KMS-11 (cell line): ENCODE measurements around the gene ZNF586.

Experiments
- H2AFZ ChIP-seq: fragments of 200-600 bp; sonication (generic); 2 replicates; pipeline ENCODE4 v1.6.1; 2016; ENCODE audit warnings: antibody characterized with exemption, mixed run types, low read depth
- H3K27ac ChIP-seq: fragments of 200-600 bp; sonication (generic); 2 replicates; pipeline ENCODE4 v1.6.1; 2016; ENCODE audit warnings: mild to moderate bottlenecking, mixed run types
- H3K27me3 ChIP-seq: fragments of 200-600 bp; sonication (generic); 2 replicates; pipeline ENCODE4 v1.6.1; 2017; ENCODE audit warnings: mild to moderate bottlenecking, low read depth, mixed run types, moderate library complexity; ENCODE audit not compliant: insufficient read depth
- H3K36me3 ChIP-seq: fragments of 200-600 bp; sonication (generic); 2 replicates; pipeline ENCODE4 v1.6.1; 2017; ENCODE audit warnings: mild to moderate bottlenecking, mixed run types; ENCODE audit not compliant: insufficient read depth
- H3K4me1 ChIP-seq: fragments of 200-600 bp; sonication (generic); 2 replicates; pipeline ENCODE4 v1.6.1; 2016; ENCODE audit warnings: mild to moderate bottlenecking, low read depth, mixed run types; ENCODE audit not compliant: poor library complexity, severe bottlenecking
- H3K4me2 ChIP-seq: fragments of 200-600 bp; sonication (generic); 2 replicates; pipeline ENCODE4 v1.7.0; 2016; ENCODE audit warnings: mild to moderate bottlenecking, mixed run types
- H3K4me3 ChIP-seq: fragments of 200-600 bp; sonication (generic); IDR thresholded peaks from 2 replicates; pipeline ENCODE4 v1.6.1; 2017; ENCODE audit warnings: low read depth, low read length, mixed read lengths; ENCODE audit not compliant: insufficient read depth
- H3K79me2 ChIP-seq: fragments of 200-600 bp; sonication (generic); 2 replicates; pipeline ENCODE4 v1.6.1; 2016; ENCODE audit warnings: low read depth, mixed run types; ENCODE audit not compliant: insufficient read depth
- H3K9ac ChIP-seq: fragments of 200-600 bp; sonication (generic); 2 replicates; pipeline ENCODE4 v1.6.1; 2016; ENCODE audit warnings: mild to moderate bottlenecking, mixed run types
- H4K20me1 ChIP-seq: fragments of 200-600 bp; sonication (generic); 2 replicates; pipeline ENCODE4 v1.6.1; 2016; ENCODE audit warnings: mild to moderate bottlenecking, mixed run types; ENCODE audit not compliant: insufficient read depth
- TF ChIP-seq, protein P1 (sequence below): fragments of 200-600 bp; sonication (generic); conservative IDR thresholded peaks from 2 replicates; pipeline ENCODE4 v1.6.1; 2017; ENCODE audit warnings: low read depth, mild to moderate bottlenecking, antibody characterized with exemption, low read length, moderate library complexity, mixed read lengths

ZNF586 gene

DNA sequence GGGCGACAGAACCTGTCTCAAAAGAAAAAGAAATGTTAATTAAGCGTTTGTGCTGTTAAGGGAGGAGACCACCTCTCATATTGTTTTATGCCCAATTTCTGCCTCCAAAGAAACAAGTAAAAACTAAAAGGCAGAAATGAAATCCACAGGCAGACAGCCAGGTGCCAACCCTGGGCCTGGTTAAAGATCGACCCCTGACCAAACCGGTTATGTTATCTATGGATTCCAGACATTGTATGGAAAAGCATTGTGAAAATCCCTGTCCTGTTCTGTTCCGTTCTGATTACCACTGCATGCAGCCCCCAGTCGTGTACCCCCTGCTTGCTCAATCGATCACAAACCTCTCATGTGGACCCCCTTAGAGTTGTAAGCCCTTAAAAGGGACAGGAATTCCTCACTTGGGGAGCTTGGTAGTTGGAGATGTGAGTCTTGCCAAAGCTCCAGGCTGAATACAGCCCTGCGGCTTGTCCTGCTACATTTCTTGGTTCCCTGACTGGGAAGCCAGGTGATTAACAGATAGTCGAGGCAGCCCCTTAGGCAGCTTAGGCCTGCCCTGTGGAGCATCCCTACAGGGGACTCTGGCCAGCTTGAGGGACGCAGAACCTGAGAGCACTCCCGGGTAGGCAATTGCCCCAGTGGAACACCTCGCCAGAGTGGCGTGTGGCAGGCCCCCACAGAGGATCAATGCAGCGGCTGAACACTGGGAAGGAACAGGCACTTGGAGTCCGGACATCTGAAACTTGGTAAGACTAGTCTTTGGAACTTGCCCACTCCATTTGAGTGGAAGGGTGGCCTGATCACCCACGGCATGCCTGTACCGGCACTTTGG lies 46.0 kb downstream of the ZNF586 start:
- Histone ChIP-seq H4K20me1 (no peaks in the 10 kb centered on the region), H3K4me2 (peak overlapping the region; percentile 93), H3K36me3 (no peaks in the 10 kb centered on the region; the same call in 1 of the 2 replicates), H3K4me1 (peaks cover 24% of the 10 kb centered on the region), H3K4me3 (no peak overlapping the region), H3K27me3 (no peaks in the 10 kb centered on the region), H3K27ac (no peak overlapping the region), H3K79me2 (peaks cover 24% of the 10 kb centered on the region), H2AFZ (peak overlapping the region; percentile 88), H3K9ac (no peak overlapping the region)
- TF ChIP-seq, protein P1, sequence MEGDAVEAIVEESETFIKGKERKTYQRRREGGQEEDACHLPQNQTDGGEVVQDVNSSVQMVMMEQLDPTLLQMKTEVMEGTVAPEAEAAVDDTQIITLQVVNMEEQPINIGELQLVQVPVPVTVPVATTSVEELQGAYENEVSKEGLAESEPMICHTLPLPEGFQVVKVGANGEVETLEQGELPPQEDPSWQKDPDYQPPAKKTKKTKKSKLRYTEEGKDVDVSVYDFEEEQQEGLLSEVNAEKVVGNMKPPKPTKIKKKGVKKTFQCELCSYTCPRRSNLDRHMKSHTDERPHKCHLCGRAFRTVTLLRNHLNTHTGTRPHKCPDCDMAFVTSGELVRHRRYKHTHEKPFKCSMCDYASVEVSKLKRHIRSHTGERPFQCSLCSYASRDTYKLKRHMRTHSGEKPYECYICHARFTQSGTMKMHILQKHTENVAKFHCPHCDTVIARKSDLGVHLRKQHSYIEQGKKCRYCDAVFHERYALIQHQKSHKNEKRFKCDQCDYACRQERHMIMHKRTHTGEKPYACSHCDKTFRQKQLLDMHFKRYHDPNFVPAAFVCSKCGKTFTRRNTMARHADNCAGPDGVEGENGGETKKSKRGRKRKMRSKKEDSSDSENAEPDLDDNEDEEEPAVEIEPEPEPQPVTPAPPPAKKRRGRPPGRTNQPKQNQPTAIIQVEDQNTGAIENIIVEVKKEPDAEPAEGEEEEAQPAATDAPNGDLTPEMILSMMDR: no peak

DNA sequence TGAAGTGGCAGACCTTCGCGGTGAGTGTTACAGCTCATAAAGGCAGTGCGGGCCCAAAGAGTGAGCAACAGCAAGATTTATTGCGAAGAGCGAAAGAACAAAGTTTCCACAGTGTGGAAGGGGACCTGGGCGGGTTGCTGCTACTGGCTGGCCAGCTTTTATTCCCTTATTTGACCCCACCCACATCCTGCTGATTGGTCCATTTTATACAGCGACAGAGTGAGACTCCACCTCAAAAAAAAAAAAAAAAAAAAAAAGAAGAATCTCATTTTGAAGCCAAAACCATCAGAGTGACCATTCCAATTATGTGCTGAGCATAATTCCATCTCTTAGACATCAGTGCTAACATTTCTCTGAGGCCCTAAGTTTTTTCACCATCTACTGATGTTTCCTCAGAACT lies 47.2 kb downstream of the ZNF586 start:
- peaks cover 35% of the 10 kb centered on the region for H3K79me2 ChIP-seq

DNA sequence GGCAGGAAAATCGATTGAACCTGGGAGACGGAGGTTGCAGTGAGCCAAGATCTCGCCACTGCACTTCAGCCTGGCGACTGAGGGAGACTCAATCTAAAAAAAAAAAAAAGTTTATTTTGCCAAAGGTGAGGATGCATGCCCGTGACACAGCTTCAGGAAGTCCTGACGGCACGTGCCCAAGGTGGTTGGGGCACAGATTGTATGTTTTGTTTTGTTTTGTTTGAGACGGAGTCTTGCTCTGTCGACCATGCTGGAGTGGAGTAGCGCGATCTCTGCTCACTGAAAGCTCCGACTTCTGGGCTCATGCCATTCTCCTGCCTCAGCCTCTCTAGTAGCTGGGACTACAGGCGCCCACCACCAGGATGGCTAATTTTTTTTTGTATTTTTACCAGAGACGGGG lies 48.5 kb downstream of the ZNF586 start:
- Histone ChIP-seq H3K79me2 (peaks cover 48% of the 10 kb centered on the region), H3K4me3 (no peak overlapping the region), H3K27ac (no peak overlapping the region), H2AFZ (no peak overlapping the region), H3K27me3 (no peaks in the 10 kb centered on the region), H4K20me1 (no peaks in the 10 kb centered on the region), H3K36me3 (no peaks in the 10 kb centered on the region), H3K4me1 (peaks cover 17% of the 10 kb centered on the region), H3K4me2 (no peak overlapping the region), H3K9ac (no peak overlapping the region)
- TF ChIP-seq, protein P1: no peak

More for the DNA sequence above, 47.2 kb downstream of the ZNF586 start:
- TF ChIP-seq, protein P1: no peak
- Histone ChIP-seq H3K4me2 (no peak overlapping the region), H4K20me1 (no peaks in the 10 kb centered on the region), H3K27me3 (no peaks in the 10 kb centered on the region), H3K9ac (no peak overlapping the region), H3K36me3 (no peaks in the 10 kb centered on the region; the same call in 1 of the 2 replicates), H2AFZ (no peak overlapping the region), H3K4me3 (no peak overlapping the region), H3K27ac (no peak overlapping the region), H3K4me1 (peaks cover 27% of the 10 kb centered on the region)

DNA sequence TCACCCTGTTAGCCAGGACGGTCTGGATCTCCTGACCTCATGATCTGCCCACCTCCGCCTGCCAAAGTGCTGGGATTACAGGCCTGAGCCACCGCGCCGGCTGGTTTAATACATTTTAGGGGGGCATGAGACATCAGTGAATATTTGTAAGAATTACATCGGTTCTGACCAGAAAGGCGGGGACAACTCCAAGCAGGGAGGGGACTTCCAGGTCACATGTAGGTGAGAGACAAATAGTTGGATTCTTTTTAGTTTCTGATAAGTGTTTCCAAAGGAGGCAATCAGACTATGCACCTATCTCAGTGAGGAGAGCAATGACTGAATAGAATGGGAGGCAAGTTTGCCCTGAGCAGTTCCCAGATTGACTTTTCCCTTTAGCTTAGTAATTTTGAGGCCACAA lies 48.9 kb downstream of the ZNF586 start:
- peak overlapping the region; percentile 87; the same call in 1 of the 2 replicates for H3K4me2 ChIP-seq
- H3K4me3 ChIP-seq: no peak overlapping the region
- H3K27me3 ChIP-seq: no peaks in the 10 kb centered on the region
- no peak overlapping the region for H2AFZ ChIP-seq
- H3K36me3 ChIP-seq: no peaks in the 10 kb centered on the region
- TF ChIP-seq, protein P1: no peak
- no peaks in the 10 kb centered on the region for H4K20me1 ChIP-seq
- H3K27ac ChIP-seq: no peak overlapping the region
- no peak overlapping the region for H3K9ac ChIP-seq
- H3K79me2 ChIP-seq: peaks cover 52% of the 10 kb centered on the region
- peaks cover 14% of the 10 kb centered on the region for H3K4me1 ChIP-seq
